H9 (cell line): ENCODE measurements around the gene NDUFAF4. TPM values are rescaled to one million over a fixed set of nuclear protein-coding genes. Genes with fewer than 3 reads are reported as not detected.

ENCODE experiments used
- DNase-seq: peaks from one replicate; pipeline ENCODE4 v3.0.0-alpha.2; 2017
- H2AFZ ChIP-seq: one replicate; pipeline ENCODE4 v1.6.1; 2013; ENCODE audit warnings: mild to moderate bottlenecking, low read length, control low read depth, moderate library complexity
- H2AK5ac ChIP-seq: 2 replicates; pipeline ENCODE4 v1.6.1; 2013; ENCODE audit warnings: low read length, control low read depth, mixed read lengths; ENCODE audit not compliant: insufficient read length
- H2BK120ac ChIP-seq: one replicate; pipeline ENCODE4 v1.6.1; 2013; ENCODE audit warnings: low read depth, mild to moderate bottlenecking, low read length, control low read depth, inconsistent platforms; ENCODE audit not compliant: poor library complexity, severe bottlenecking
- H2BK12ac ChIP-seq: 2 replicates; pipeline ENCODE4 v1.6.1; 2013; ENCODE audit warnings: low read length, control low read depth, mixed read lengths, low read depth; ENCODE audit not compliant: insufficient read length
- H2BK15ac ChIP-seq: 2 replicates; pipeline ENCODE4 v1.6.1; 2013; ENCODE audit warnings: low read depth, low read length, control low read depth
- H2BK20ac ChIP-seq: one replicate; pipeline ENCODE4 v1.6.1; 2013; ENCODE audit warnings: low read depth, mild to moderate bottlenecking, low read length, control low read depth, inconsistent platforms; ENCODE audit not compliant: poor library complexity, severe bottlenecking
- H2BK5ac ChIP-seq: 2 replicates; pipeline ENCODE4 v1.6.1; 2013; ENCODE audit warnings: low read length, control low read depth, mixed read lengths; ENCODE audit not compliant: insufficient read length
- H3K14ac ChIP-seq: 2 replicates; pipeline ENCODE4 v1.6.1; 2013; ENCODE audit warnings: low read length, control low read depth; ENCODE audit not compliant: insufficient read depth
- H3K18ac ChIP-seq: 2 replicates; pipeline ENCODE4 v1.6.1; 2013; ENCODE audit warnings: low read depth, mild to moderate bottlenecking, mixed read lengths, low read length, control low read depth; ENCODE audit not compliant: insufficient read length
- H3K23ac ChIP-seq: 2 replicates; pipeline ENCODE4 v1.6.1; 2013; ENCODE audit warnings: low read length, control low read depth, mixed read lengths, low read depth; ENCODE audit not compliant: insufficient read length
- H3K23me2 ChIP-seq: 2 replicates; pipeline ENCODE4 v1.6.1; 2013; ENCODE audit warnings: low read depth, mild to moderate bottlenecking, mixed read lengths, low read length, control low read depth; ENCODE audit not compliant: insufficient read length, poor library complexity, severe bottlenecking
- H3K27ac ChIP-seq: 2 replicates; pipeline ENCODE4 v1.5.1; 2013; ENCODE audit warnings: low read length, control low read depth, mixed read lengths, low read depth; ENCODE audit not compliant: insufficient read length
- H3K27me3 ChIP-seq: 2 replicates; pipeline ENCODE4 v1.6.1; 2013; ENCODE audit warnings: low read length, control low read depth, inconsistent platforms; ENCODE audit not compliant: insufficient read depth
- H3K4ac ChIP-seq: 2 replicates; pipeline ENCODE4 v1.6.1; 2013; ENCODE audit warnings: low read depth, mild to moderate bottlenecking, control low read depth, inconsistent platforms, low read length, moderate library complexity
- H3K4me1 ChIP-seq: 2 replicates; pipeline ENCODE4 v1.6.1; 2013; ENCODE audit warnings: low read length, control low read depth, inconsistent platforms; ENCODE audit not compliant: insufficient read depth
- H3K4me2 ChIP-seq: 2 replicates; pipeline ENCODE4 v1.6.1; 2013; ENCODE audit warnings: low read length, control low read depth, mixed read lengths; ENCODE audit not compliant: insufficient read length, insufficient read depth
- H3K56ac ChIP-seq: 2 replicates; pipeline ENCODE4 v1.6.1; 2013; ENCODE audit warnings: low read depth, mild to moderate bottlenecking, mixed read lengths, low read length, control low read depth; ENCODE audit not compliant: insufficient read length
- H3K79me1 ChIP-seq: 2 replicates; pipeline ENCODE4 v1.6.1; 2013; ENCODE audit warnings: low read depth, mild to moderate bottlenecking, moderate library complexity, low read length, control low read depth, inconsistent platforms; ENCODE audit not compliant: insufficient read depth, poor library complexity, severe bottlenecking
- H3K79me2 ChIP-seq: 2 replicates; pipeline ENCODE4 v1.6.1; 2013; ENCODE audit warnings: low read length, control low read depth, inconsistent platforms; ENCODE audit not compliant: insufficient read depth
- H3K9ac ChIP-seq: 2 replicates; pipeline ENCODE4 v1.6.1; 2013; ENCODE audit warnings: low read length, control low read depth, mixed read lengths; ENCODE audit not compliant: insufficient read length; ENCODE audit errors: extremely low read depth
- H3K9me3 ChIP-seq: one replicate; pipeline ENCODE4 v1.6.1; 2013; ENCODE audit warnings: low read depth, low read length, inconsistent platforms; ENCODE audit not compliant: control insufficient read depth
- H3T11ph ChIP-seq: one replicate; pipeline ENCODE4 v1.6.1; 2013; ENCODE audit warnings: mild to moderate bottlenecking, low read length, control low read depth, inconsistent platforms
- H4K20me1 ChIP-seq: one replicate; pipeline ENCODE4 v1.6.1; 2013; ENCODE audit not compliant: control insufficient read depth, insufficient read length, insufficient read depth
- H4K5ac ChIP-seq: 2 replicates; pipeline ENCODE4 v1.6.1; 2013; ENCODE audit warnings: low read depth, mild to moderate bottlenecking, mixed read lengths, low read length, control low read depth; ENCODE audit not compliant: insufficient read length
- H4K8ac ChIP-seq: replicated peaks from 2 replicates; pipeline ENCODE4 v1.6.1; 2013; ENCODE audit warnings: low read length, control low read depth, mixed read lengths, low read depth; ENCODE audit not compliant: insufficient read length
- H4K91ac ChIP-seq: 2 replicates; pipeline ENCODE4 v1.6.1; 2013; ENCODE audit warnings: low read depth, mild to moderate bottlenecking, moderate library complexity, mixed read lengths, low read length, control low read depth; ENCODE audit not compliant: insufficient read length
- H3K27ac Mint-ChIP-seq, 3 experiments: 2 replicates in 2 of 3; 3 replicates in 1 of 3; pipeline ENCODE4 v1.8.0; 2020 to 2021; ENCODE audit warnings: mixed read lengths in 3 of 3, mild to moderate bottlenecking in 1 of 3, moderate library complexity in 1 of 3
- H3K27me3 Mint-ChIP-seq: 2 replicates; pipeline ENCODE4 v1.8.0; 2021; ENCODE audit warnings: low read depth, mild to moderate bottlenecking, moderate library complexity, mixed read lengths
- H3K36me3 Mint-ChIP-seq, 3 experiments: 2 replicates in 2 of 3; 3 replicates in 1 of 3; pipeline ENCODE4 v1.8.0; 2020 to 2021; ENCODE audit warnings: low read depth in 3 of 3, mixed read lengths in 3 of 3; ENCODE audit not compliant: insufficient read depth in 1 of 3
- H3K4me1 Mint-ChIP-seq, 2 experiments: 2 replicates each; pipeline ENCODE4 v1.8.0; 2020; ENCODE audit warnings: mixed read lengths in 2 of 2
- H3K4me3 Mint-ChIP-seq, 2 experiments: 2 replicates in 1 of 2; 3 replicates in 1 of 2; pipeline ENCODE4 v1.8.0; 2020 to 2021; ENCODE audit warnings: mild to moderate bottlenecking in 2 of 2, mixed read lengths in 2 of 2, moderate library complexity in 1 of 2
- H3K9me3 Mint-ChIP-seq, 2 experiments: 2 replicates in 1 of 2; 3 replicates in 1 of 2; pipeline ENCODE4 v1.8.0; 2020; ENCODE audit warnings: mild to moderate bottlenecking in 2 of 2, mixed read lengths in 2 of 2, moderate library complexity in 1 of 2
- CTCF ChIP-seq: fragments of 200-600 bp; sonication (generic); conservative IDR thresholded peaks from 3 replicates; pipeline ENCODE4 v1.8.0; 2021; ENCODE audit warnings: antibody characterized with exemption, mild to moderate bottlenecking
- WGBS: extraction: QIAGEN DNeasy Blood & Tissue Kit; methylation state at CpG from one replicate; pipeline ENCODE4 v1.1.7; 2013; ENCODE audit warnings: missing lambda C conversion rate, low lambda C conversion rate, mixed read lengths; ENCODE audit not compliant: insufficient read length; ENCODE audit errors: extremely low coverage; 5-methylcytosine and 5-hydroxymethylcytosine counted together
- total RNA-seq: library from RNA; stranded (reverse); gene quantifications from 2 replicates; pipeline ENCODE4 v1.2.1, GENCODE V29; 2021

Gene NDUFAF4
- total RNA-seq, 1 experiment from 2014 or later = 86.6 TPM

- no peaks in the 10 kb centered on the region for H3K9me3 Mint-ChIP-seq
- H3K4ac ChIP-seq = no peak overlapping the region
- no peak overlapping the region for H2BK5ac ChIP-seq
- no peak overlapping the region for H3K27ac ChIP-seq
- peaks cover 2% of the 10 kb centered on the region for H3K23me2 ChIP-seq
- no peak overlapping the region for H2BK120ac ChIP-seq
- H2AK5ac ChIP-seq = no peak overlapping the region
- no peak overlapping the region for H3K56ac ChIP-seq
- H3T11ph ChIP-seq = no peak overlapping the region
- no peaks in the 10 kb centered on the region for H3K4me1 ChIP-seq
- H3K79me1 ChIP-seq = no peaks in the 10 kb centered on the region
- H4K91ac ChIP-seq = no peak overlapping the region
- peak overlapping the region; percentile 89 to 96; a peak in 4 of 5 replicates for H3K4me3 Mint-ChIP-seq
- H3K27me3 ChIP-seq = no peaks in the 10 kb centered on the region
- H4K5ac ChIP-seq = no peak overlapping the region
- peaks cover 6% of the 10 kb centered on the region for H3K27me3 Mint-ChIP-seq
- H3K9me3 ChIP-seq = no peaks in the 10 kb centered on the region
- H3K23ac ChIP-seq = no peak overlapping the region
- no peak overlapping the region for H2BK20ac ChIP-seq
- H2BK12ac ChIP-seq = no peak overlapping the region
- H2BK15ac ChIP-seq = no peak overlapping the region
- H3K36me3 Mint-ChIP-seq = no peaks in the 10 kb centered on the region
- H3K4me1 Mint-ChIP-seq = peaks cover 9% of the 10 kb centered on the region in 2 experiments
- no peak overlapping the region for H2AFZ ChIP-seq
- H3K14ac ChIP-seq = no peak overlapping the region
- H4K8ac ChIP-seq = no peak overlapping the region
- DNase-seq = no peak
- no peak overlapping the region for H3K27ac Mint-ChIP-seq
- TF ChIP-seq CTCF = no peak
- H3K4me2 ChIP-seq = no peak overlapping the region
- H4K20me1 ChIP-seq = no peaks in the 10 kb centered on the region
- no peaks in the 10 kb centered on the region for H3K79me2 ChIP-seq
- no peak overlapping the region for H3K9ac ChIP-seq
- WGBS = no CpG with 5 or more reads among the region's 3 CpGs
- no peak overlapping the region for H3K18ac ChIP-seq
Observed at GRCh38 chr6:96923400-96923799, 25.7 kb upstream of the NDUFAF4 start.
